H1 (cell line): ENCODE measurements around the gene KCNB1. TPM values are rescaled to one million over a fixed set of nuclear protein-coding genes. Genes with fewer than 3 reads are reported as not detected.

Source experiments
- BCL11A ChIP-seq, 2 experiments: IDR thresholded peaks; one replicate each; pipeline ENCODE4 v1.6.1; 2011; ENCODE audit warnings: low read depth in 2 of 2, low read length in 2 of 2, mild to moderate bottlenecking in 2 of 2
- EP300 ChIP-seq, 2 experiments: IDR thresholded peaks; 1 replicate in 1 of 2; 2 replicates in 1 of 2; pipeline ENCODE4 v1.6.1; 2011 to 2012; ENCODE audit warnings: low read depth in 2 of 2, low read length in 2 of 2, mild to moderate bottlenecking in 2 of 2, borderline replicate concordance in 1 of 2, inconsistent platforms in 1 of 2, moderate library complexity in 1 of 2
- JUN ChIP-seq: IDR thresholded peaks from 2 replicates; pipeline ENCODE4 v1.6.1; 2011; ENCODE audit warnings: low read depth, mild to moderate bottlenecking, improper control_type of control experiment, low read length
- KDM1A ChIP-seq: fragments of 200-600, 300-600 bp; sonication (generic); IDR thresholded peaks from 2 replicates; pipeline ENCODE4 v1.7.1; 2016; ENCODE audit warnings: mild to moderate bottlenecking, low read length, borderline replicate concordance
- POLR2A ChIP-seq, 2 experiments: IDR thresholded peaks; 1 replicate in 1 of 2; 2 replicates in 1 of 2; pipeline ENCODE4 v1.6.1; 2011; ENCODE audit warnings: low read depth in 2 of 2, low read length in 2 of 2, mild to moderate bottlenecking in 2 of 2; ENCODE audit errors: control extremely low read depth in 1 of 2
- RBBP5 ChIP-seq: IDR thresholded peaks from 2 replicates; pipeline ENCODE4 v1.7.1; 2012; ENCODE audit warnings: low read depth, mild to moderate bottlenecking, inconsistent platforms, low read length, moderate library complexity, borderline replicate concordance
- SAP30 ChIP-seq: fragments of 300-600 bp; sonication (generic); IDR thresholded peaks from 2 replicates; pipeline ENCODE4 v1.7.1; 2012; ENCODE audit warnings: low read length, moderate library complexity, mild to moderate bottlenecking, inconsistent platforms; ENCODE audit not compliant: insufficient read depth, insufficient replicate concordance
- SIRT6 ChIP-seq: IDR thresholded peaks from one replicate; pipeline ENCODE4 v1.7.1; 2012; ENCODE audit warnings: low read length, inconsistent platforms
- SP2 ChIP-seq: IDR thresholded peaks from 2 replicates; pipeline ENCODE4 v1.6.1; 2012; ENCODE audit warnings: mild to moderate bottlenecking, low read length, inconsistent platforms
- TEAD4 ChIP-seq: IDR thresholded peaks from 2 replicates; pipeline ENCODE4 v1.6.1; 2012; ENCODE audit warnings: low read depth, low read length, inconsistent platforms, mixed read lengths
- polyA plus RNA-seq, 7 experiments: library from polyadenylated mRNA; depleted of rRNA in 3 of 7; stranded (reverse) in 5 of 7; unstranded in 2 of 7; fragments of >200 nt in 5 of 7; fragments of 200-250 nt in 2 of 7; gene quantifications; 1 replicate in 5 of 7; 2 replicates in 1 of 7; 4 replicates in 1 of 7; pipeline versions ENCODE4 v1.2.1 to v1.2.3, GENCODE V29; 2011 to 2013; ENCODE audit warnings: missing spikeins in 2 of 7, mixed read lengths in 2 of 7
- total RNA-seq: library from RNA; stranded (reverse); fragmentation: NEBNext Ultra II Directional; extraction: Animal tissue kit (Norgen Biotek cat#: 25700); gene quantifications from 2 replicates; pipeline ENCODE4 v1.2.1, GENCODE V29; 2021
- TF ChIP-seq, protein P1 (sequence below): fragments of 300-600 bp; sonication (generic); IDR thresholded peaks from 2 replicates; pipeline ENCODE4 v1.7.1; 2012; ENCODE audit warnings: low read length, moderate library complexity, mild to moderate bottlenecking, inconsistent platforms; ENCODE audit not compliant: insufficient replicate concordance
- TF ChIP-seq, protein P2 (sequence below): IDR thresholded peaks from 2 replicates; pipeline ENCODE4 v1.6.1; 2012; ENCODE audit warnings: inconsistent platforms

The KCNB1 gene
- total and polyA plus RNA-seq, 2 of the 8 experiments (the other 6 are each of a cell fraction or from before 2014, with no cell fraction given): 0.58 to 0.67 TPM

DNA sequence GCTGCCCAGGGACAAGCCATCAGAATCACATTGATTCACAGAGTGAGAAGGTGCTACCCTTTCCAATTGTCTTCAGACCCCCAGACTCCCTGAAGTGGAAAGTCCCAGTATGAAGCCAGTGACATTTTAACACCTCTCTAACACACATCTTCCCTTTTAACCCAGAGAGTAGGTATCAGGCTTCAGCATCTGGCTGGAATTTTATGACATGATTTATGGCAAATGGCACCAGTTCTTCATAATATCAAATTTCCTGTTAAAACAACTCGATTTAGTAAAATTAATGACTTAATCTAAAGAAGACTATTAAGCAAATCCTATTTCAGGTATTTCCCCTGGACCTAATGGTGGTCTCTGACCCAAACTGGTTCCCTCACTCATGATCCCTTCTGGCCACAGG is 25.0 kb downstream of the KCNB1 start (continued):
- TF ChIP-seq, protein P1, sequence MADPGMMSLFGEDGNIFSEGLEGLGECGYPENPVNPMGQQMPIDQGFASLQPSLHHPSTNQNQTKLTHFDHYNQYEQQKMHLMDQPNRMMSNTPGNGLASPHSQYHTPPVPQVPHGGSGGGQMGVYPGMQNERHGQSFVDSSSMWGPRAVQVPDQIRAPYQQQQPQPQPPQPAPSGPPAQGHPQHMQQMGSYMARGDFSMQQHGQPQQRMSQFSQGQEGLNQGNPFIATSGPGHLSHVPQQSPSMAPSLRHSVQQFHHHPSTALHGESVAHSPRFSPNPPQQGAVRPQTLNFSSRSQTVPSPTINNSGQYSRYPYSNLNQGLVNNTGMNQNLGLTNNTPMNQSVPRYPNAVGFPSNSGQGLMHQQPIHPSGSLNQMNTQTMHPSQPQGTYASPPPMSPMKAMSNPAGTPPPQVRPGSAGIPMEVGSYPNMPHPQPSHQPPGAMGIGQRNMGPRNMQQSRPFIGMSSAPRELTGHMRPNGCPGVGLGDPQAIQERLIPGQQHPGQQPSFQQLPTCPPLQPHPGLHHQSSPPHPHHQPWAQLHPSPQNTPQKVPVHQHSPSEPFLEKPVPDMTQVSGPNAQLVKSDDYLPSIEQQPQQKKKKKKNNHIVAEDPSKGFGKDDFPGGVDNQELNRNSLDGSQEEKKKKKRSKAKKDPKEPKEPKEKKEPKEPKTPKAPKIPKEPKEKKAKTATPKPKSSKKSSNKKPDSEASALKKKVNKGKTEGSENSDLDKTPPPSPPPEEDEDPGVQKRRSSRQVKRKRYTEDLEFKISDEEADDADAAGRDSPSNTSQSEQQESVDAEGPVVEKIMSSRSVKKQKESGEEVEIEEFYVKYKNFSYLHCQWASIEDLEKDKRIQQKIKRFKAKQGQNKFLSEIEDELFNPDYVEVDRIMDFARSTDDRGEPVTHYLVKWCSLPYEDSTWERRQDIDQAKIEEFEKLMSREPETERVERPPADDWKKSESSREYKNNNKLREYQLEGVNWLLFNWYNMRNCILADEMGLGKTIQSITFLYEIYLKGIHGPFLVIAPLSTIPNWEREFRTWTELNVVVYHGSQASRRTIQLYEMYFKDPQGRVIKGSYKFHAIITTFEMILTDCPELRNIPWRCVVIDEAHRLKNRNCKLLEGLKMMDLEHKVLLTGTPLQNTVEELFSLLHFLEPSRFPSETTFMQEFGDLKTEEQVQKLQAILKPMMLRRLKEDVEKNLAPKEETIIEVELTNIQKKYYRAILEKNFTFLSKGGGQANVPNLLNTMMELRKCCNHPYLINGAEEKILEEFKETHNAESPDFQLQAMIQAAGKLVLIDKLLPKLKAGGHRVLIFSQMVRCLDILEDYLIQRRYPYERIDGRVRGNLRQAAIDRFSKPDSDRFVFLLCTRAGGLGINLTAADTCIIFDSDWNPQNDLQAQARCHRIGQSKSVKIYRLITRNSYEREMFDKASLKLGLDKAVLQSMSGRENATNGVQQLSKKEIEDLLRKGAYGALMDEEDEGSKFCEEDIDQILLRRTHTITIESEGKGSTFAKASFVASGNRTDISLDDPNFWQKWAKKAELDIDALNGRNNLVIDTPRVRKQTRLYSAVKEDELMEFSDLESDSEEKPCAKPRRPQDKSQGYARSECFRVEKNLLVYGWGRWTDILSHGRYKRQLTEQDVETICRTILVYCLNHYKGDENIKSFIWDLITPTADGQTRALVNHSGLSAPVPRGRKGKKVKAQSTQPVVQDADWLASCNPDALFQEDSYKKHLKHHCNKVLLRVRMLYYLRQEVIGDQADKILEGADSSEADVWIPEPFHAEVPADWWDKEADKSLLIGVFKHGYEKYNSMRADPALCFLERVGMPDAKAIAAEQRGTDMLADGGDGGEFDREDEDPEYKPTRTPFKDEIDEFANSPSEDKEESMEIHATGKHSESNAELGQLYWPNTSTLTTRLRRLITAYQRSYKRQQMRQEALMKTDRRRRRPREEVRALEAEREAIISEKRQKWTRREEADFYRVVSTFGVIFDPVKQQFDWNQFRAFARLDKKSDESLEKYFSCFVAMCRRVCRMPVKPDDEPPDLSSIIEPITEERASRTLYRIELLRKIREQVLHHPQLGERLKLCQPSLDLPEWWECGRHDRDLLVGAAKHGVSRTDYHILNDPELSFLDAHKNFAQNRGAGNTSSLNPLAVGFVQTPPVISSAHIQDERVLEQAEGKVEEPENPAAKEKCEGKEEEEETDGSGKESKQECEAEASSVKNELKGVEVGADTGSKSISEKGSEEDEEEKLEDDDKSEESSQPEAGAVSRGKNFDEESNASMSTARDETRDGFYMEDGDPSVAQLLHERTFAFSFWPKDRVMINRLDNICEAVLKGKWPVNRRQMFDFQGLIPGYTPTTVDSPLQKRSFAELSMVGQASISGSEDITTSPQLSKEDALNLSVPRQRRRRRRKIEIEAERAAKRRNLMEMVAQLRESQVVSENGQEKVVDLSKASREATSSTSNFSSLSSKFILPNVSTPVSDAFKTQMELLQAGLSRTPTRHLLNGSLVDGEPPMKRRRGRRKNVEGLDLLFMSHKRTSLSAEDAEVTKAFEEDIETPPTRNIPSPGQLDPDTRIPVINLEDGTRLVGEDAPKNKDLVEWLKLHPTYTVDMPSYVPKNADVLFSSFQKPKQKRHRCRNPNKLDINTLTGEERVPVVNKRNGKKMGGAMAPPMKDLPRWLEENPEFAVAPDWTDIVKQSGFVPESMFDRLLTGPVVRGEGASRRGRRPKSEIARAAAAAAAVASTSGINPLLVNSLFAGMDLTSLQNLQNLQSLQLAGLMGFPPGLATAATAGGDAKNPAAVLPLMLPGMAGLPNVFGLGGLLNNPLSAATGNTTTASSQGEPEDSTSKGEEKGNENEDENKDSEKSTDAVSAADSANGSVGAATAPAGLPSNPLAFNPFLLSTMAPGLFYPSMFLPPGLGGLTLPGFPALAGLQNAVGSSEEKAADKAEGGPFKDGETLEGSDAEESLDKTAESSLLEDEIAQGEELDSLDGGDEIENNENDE: no peak
- no peak for TF ChIP-seq SAP30
- TF ChIP-seq KDM1A: no peak
- TF ChIP-seq JUN: no peak
- no peak for TF ChIP-seq BCL11A (IDR thresholded peaks at IDR 0.05; ENCODE audit: low read depth in 2 of 2, low read length in 2 of 2)
- no peak for TF ChIP-seq TEAD4
- no peak for TF ChIP-seq POLR2A (IDR thresholded peaks at IDR 0.05; ENCODE audit: control extremely low read depth in 1 of 2, low read depth in 2 of 2, low read length in 2 of 2)
- TF ChIP-seq EP300 (IDR thresholded peaks at IDR 0.05; ENCODE audit: borderline replicate concordance in 1 of 2, low read depth in 2 of 2, low read length in 2 of 2): no peak
- TF ChIP-seq, protein P2, sequence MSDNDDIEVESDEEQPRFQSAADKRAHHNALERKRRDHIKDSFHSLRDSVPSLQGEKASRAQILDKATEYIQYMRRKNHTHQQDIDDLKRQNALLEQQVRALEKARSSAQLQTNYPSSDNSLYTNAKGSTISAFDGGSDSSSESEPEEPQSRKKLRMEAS: no peak
- TF ChIP-seq SIRT6: no peak
- TF ChIP-seq RBBP5: no peak
- TF ChIP-seq SP2: no peak
